Caco-2 (cell line): Measurements from ENCODE around the gene KCNIP4. TPM values are rescaled to one million over a fixed set of nuclear protein-coding genes. Genes with fewer than 3 reads are reported as not detected.

Experiments
- BruUV-seq: library from RNA; stranded (reverse); fragments of 400-500 nt; replicated peaks from 2 replicates; lab custom pipeline; 2021; lab: Mats Ljungman, UMichigan
- CTCF ChIA-PET: fragments of 300-600 bp; sonication (Branson Sonifier 250); formaldehyde crosslinking; loops from one replicate; lab custom pipeline; 2022; ENCODE audit warnings: antibody characterized with exemption; lab: Charles Lee
- POLR2A ChIA-PET: fragments of 300-600 bp; sonication (Branson Sonifier 250); formaldehyde crosslinking; loops from one replicate; lab custom pipeline; 2022; ENCODE audit warnings: antibody characterized with exemption; lab: Charles Lee
- DNase-seq, 2 experiments: peaks; one replicate each; pipeline versions ENCODE4 v3.0.0 to v3.0.0-alpha.2; 2020 to 2022
- H3K27me3 ChIP-seq: replicated peaks from 2 replicates; pipeline ENCODE4 v1.6.0; 2011; ENCODE audit warnings: low read length; ENCODE audit not compliant: control insufficient read depth, insufficient read depth
- H3K36me3 ChIP-seq: 2 replicates; pipeline ENCODE4 v1.5.1; 2011; ENCODE audit warnings: low read length; ENCODE audit not compliant: control insufficient read depth, insufficient read depth
- H3K4me1 ChIP-seq: fragments of 250-450 bp; sonication (Bioruptor Pico); 2 replicates; pipeline ENCODE4 v1.5.1; 2020; ENCODE audit warnings: mild to moderate bottlenecking
- H3K4me3 ChIP-seq: 2 replicates; pipeline ENCODE4 v1.5.1; 2011; ENCODE audit warnings: low read depth, mild to moderate bottlenecking, control low read depth, low read length
- H3K9me3 ChIP-seq: fragments of 250-450 bp; sonication (Bioruptor Pico); 2 replicates; pipeline ENCODE4 v1.5.1; 2020; ENCODE audit warnings: mild to moderate bottlenecking, moderate library complexity
- H3K27ac Mint-ChIP-seq: one replicate; pipeline ENCODE4 v1.8.0; 2022; ENCODE audit warnings: mixed read lengths; ENCODE audit not compliant: unreplicated experiment
- H3K27me3 Mint-ChIP-seq: one replicate; pipeline ENCODE4 v1.8.0; 2022; ENCODE audit warnings: mixed read lengths; ENCODE audit not compliant: insufficient read depth, unreplicated experiment
- H3K36me3 Mint-ChIP-seq: one replicate; pipeline ENCODE4 v1.8.0; 2022; ENCODE audit warnings: mild to moderate bottlenecking, mixed read lengths; ENCODE audit not compliant: insufficient read depth, unreplicated experiment
- H3K4me1 Mint-ChIP-seq: one replicate; pipeline ENCODE4 v1.8.0; 2022; ENCODE audit warnings: low read depth, mixed read lengths; ENCODE audit not compliant: unreplicated experiment
- H3K4me3 Mint-ChIP-seq: one replicate; pipeline ENCODE4 v1.8.0; 2022; ENCODE audit warnings: mild to moderate bottlenecking, moderate library complexity, mixed read lengths; ENCODE audit not compliant: unreplicated experiment
- H3K9me3 Mint-ChIP-seq: one replicate; pipeline ENCODE4 v1.8.0; 2022; ENCODE audit warnings: mixed read lengths; ENCODE audit not compliant: unreplicated experiment
- intact Hi-C: fragments of 100-400 bp; cut with micrococcal nuclease; formaldehyde crosslinking; loops from one replicate; pipeline ENCODE4 v1.10.0; 2022; ENCODE audit not compliant: unreplicated experiment
- total RNA-seq: library from RNA; stranded (reverse); gene quantifications from 2 replicates; pipeline ENCODE4 v1.2.3, GENCODE V29; 2022
- TF ChIP-seq, protein P1 (sequence below), 2 experiments: fragments of 200-600 bp in 1 of 2; IDR thresholded peaks; 1 replicate in 1 of 2; 2 replicates in 1 of 2; pipeline versions ENCODE4 v1.5.1 to v1.8.0; 2011 to 2022; ENCODE audit warnings: antibody characterized with exemption in 1 of 2, control low read depth in 1 of 2, inconsistent platforms in 1 of 2, low read depth in 1 of 2, low read length in 1 of 2, mild to moderate bottlenecking in 1 of 2, moderate library complexity in 1 of 2; ENCODE audit not compliant: insufficient read depth in 1 of 2, severe bottlenecking in 1 of 2, unreplicated experiment in 1 of 2

KCNIP4 gene
- total RNA-seq, 1 experiment from 2014 or later = not detected

DNA sequence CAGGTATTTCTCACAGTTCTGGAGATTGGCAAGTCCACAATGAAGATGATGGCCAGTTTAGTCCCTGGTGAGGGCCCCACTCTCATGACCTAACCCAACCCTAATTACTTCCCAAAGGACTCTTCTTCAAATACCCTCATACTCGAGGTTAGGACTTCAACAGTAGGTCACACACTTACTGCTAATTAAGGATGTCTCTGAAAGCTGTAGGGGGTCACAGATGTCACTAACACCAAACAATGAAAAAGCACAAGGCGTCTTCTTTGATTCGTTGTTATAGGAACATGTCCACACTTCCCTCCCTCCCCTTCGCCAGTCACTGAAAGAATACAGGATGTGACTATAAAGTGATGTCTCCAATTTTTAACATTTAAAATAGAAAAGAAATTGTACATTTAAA is 938.6 kb downstream of the KCNIP4 start:
- Histone ChIP-seq H3K4me3 (no peak overlapping the region), H3K9me3 (no peaks in the 10 kb centered on the region), H3K4me1 (no peaks in the 10 kb centered on the region), H3K36me3 (no peaks in the 10 kb centered on the region), H3K27me3 (no peaks in the 10 kb centered on the region)
- Mint-ChIP-seq H3K4me1 (no peaks in the 10 kb centered on the region), H3K27ac (no peak overlapping the region), H3K27me3 (no peaks in the 10 kb centered on the region), H3K9me3 (peaks cover 2% of the 10 kb centered on the region), H3K4me3 (no peak overlapping the region), H3K36me3 (no peaks in the 10 kb centered on the region)
- no peak for DNase-seq
- no TSS peak for BruUV-seq
- CTCF ChIA-PET = no interaction called here
- intact Hi-C loops = no loop called here
- POLR2A ChIA-PET = no interaction called here
- TF ChIP-seq, protein P1, sequence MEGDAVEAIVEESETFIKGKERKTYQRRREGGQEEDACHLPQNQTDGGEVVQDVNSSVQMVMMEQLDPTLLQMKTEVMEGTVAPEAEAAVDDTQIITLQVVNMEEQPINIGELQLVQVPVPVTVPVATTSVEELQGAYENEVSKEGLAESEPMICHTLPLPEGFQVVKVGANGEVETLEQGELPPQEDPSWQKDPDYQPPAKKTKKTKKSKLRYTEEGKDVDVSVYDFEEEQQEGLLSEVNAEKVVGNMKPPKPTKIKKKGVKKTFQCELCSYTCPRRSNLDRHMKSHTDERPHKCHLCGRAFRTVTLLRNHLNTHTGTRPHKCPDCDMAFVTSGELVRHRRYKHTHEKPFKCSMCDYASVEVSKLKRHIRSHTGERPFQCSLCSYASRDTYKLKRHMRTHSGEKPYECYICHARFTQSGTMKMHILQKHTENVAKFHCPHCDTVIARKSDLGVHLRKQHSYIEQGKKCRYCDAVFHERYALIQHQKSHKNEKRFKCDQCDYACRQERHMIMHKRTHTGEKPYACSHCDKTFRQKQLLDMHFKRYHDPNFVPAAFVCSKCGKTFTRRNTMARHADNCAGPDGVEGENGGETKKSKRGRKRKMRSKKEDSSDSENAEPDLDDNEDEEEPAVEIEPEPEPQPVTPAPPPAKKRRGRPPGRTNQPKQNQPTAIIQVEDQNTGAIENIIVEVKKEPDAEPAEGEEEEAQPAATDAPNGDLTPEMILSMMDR (IDR thresholded peaks at IDR 0.05; ENCODE audit: insufficient read depth in 1 of 2, low read depth in 1 of 2, low read length in 1 of 2, severe bottlenecking in 1 of 2, unreplicated experiment in 1 of 2) = no peak

GRCh38 chr4:21005647-21006046 is 942.9 kb downstream of the KCNIP4 start:
- no peaks in the 10 kb centered on the region for H3K36me3 Mint-ChIP-seq
- H3K4me3 Mint-ChIP-seq = no peak overlapping the region
- ChIA-PET CTCF (no interaction called here), POLR2A (no interaction called here)
- H3K4me1 ChIP-seq = no peaks in the 10 kb centered on the region
- no TSS peak for BruUV-seq
- H3K27me3 Mint-ChIP-seq = peaks cover 2% of the 10 kb centered on the region
- no peaks in the 10 kb centered on the region for H3K36me3 ChIP-seq
- H3K4me1 Mint-ChIP-seq = no peaks in the 10 kb centered on the region
- TF ChIP-seq, protein P1 (IDR thresholded peaks at IDR 0.05; ENCODE audit: insufficient read depth in 1 of 2, low read depth in 1 of 2, low read length in 1 of 2, severe bottlenecking in 1 of 2, unreplicated experiment in 1 of 2) = no peak
- H3K4me3 ChIP-seq = no peak overlapping the region
- no peak overlapping the region for H3K27ac Mint-ChIP-seq
- intact Hi-C loops = no loop called here
- no peak for DNase-seq
- peaks cover 9% of the 10 kb centered on the region for H3K9me3 Mint-ChIP-seq
- H3K9me3 ChIP-seq = no peaks in the 10 kb centered on the region
- H3K27me3 ChIP-seq = no peaks in the 10 kb centered on the region

DNA sequence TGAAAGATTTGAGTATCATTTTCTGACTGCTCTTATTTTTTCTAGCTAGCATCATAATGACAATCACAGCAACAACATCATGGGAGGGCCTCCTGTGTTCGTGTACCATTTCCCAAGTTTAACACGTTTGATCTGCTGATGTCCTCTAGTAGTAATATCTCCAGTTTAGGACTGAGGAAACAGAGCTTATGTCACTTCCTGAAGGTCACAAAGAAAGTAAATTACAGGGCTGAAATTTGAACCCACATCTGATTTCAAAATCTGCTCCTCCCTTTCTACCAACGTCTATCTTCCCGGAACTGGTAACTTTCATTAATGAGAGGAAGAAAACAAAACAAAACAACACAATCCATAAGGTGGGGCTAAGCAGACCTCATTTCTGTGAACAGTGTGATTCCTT is 945.6 kb downstream of the KCNIP4 start:
- TF ChIP-seq, protein P1 (IDR thresholded peaks at IDR 0.05; ENCODE audit: insufficient read depth in 1 of 2, low read depth in 1 of 2, low read length in 1 of 2, severe bottlenecking in 1 of 2, unreplicated experiment in 1 of 2) = no peak
- intact Hi-C loops = no loop called here
- no peak overlapping the region for H3K4me3 Mint-ChIP-seq

More for the DNA sequence above, 945.6 kb downstream of the KCNIP4 start:
- Mint-ChIP-seq H3K9me3 (peaks cover 9% of the 10 kb centered on the region), H3K27me3 (peaks cover 2% of the 10 kb centered on the region), H3K27ac (no peak overlapping the region), H3K4me1 (no peaks in the 10 kb centered on the region), H3K36me3 (no peaks in the 10 kb centered on the region)
- no peaks in the 10 kb centered on the region for H3K36me3 ChIP-seq
- H3K4me3 ChIP-seq = no peak overlapping the region
- POLR2A ChIA-PET = no interaction called here
- no peaks in the 10 kb centered on the region for H3K27me3 ChIP-seq
- H3K9me3 ChIP-seq = no peaks in the 10 kb centered on the region
- no peak for DNase-seq
- H3K4me1 ChIP-seq = no peaks in the 10 kb centered on the region
- CTCF ChIA-PET = no interaction called here
- no TSS peak for BruUV-seq
